Measurements from ENCODE around the gene ALDH3A1.

Gene ALDH3A1

DNA sequence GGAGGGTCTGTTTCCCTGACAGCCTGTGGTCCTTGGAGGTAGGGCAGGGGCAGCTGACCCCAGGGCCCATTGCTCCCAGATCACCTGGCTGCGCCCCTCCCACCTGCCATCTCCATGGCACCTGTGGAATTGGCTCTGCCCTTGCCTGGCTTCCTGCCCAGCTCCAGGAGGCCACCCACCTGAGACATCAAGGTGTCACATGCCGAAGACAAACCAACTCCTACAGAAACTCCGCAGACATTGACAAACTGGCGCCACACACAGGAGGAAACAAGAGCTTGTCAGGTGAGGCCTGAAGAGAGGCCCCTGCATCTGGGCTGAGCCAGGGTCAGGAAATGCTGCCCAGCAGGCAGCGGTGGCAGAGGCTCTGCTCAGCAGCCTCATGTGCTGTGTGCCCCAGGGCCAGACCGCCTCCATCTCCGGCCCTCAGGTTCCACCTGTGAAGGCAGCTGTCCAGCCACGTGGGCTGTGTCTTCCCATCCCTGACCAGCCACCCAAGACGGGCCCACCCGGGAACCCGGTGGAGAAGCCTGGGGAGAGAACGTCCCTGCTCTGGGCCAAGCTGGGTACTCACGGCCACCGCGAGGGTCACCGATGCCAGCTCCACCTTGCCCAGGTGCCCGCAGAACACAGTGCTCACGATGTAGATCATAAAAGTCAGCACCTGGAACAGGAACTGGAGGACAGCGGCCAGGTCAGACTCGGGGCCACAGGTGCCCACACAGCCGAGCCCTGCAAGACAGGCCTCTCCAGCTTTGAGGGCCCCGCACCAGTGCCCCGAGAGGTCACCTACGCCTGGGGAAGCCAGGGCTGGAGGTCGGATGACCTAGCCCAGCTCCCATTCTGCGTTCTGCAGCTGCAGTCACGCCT lies 33.3 kb downstream of the ALDH3A1 start:
- TF ChIP-seq, protein P1, sequence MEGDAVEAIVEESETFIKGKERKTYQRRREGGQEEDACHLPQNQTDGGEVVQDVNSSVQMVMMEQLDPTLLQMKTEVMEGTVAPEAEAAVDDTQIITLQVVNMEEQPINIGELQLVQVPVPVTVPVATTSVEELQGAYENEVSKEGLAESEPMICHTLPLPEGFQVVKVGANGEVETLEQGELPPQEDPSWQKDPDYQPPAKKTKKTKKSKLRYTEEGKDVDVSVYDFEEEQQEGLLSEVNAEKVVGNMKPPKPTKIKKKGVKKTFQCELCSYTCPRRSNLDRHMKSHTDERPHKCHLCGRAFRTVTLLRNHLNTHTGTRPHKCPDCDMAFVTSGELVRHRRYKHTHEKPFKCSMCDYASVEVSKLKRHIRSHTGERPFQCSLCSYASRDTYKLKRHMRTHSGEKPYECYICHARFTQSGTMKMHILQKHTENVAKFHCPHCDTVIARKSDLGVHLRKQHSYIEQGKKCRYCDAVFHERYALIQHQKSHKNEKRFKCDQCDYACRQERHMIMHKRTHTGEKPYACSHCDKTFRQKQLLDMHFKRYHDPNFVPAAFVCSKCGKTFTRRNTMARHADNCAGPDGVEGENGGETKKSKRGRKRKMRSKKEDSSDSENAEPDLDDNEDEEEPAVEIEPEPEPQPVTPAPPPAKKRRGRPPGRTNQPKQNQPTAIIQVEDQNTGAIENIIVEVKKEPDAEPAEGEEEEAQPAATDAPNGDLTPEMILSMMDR (IDR thresholded peaks at IDR 0.05; ENCODE audit: low read depth, low read length) = no peak
- DNase-seq (ENCODE audit: low read depth in 2 of 2) = no peak
- no peak overlapping the region for H3K4me3 ChIP-seq (replicated peaks in 1 of 2; ENCODE audit: low read depth in 2 of 2, low read length in 2 of 2)

DNA sequence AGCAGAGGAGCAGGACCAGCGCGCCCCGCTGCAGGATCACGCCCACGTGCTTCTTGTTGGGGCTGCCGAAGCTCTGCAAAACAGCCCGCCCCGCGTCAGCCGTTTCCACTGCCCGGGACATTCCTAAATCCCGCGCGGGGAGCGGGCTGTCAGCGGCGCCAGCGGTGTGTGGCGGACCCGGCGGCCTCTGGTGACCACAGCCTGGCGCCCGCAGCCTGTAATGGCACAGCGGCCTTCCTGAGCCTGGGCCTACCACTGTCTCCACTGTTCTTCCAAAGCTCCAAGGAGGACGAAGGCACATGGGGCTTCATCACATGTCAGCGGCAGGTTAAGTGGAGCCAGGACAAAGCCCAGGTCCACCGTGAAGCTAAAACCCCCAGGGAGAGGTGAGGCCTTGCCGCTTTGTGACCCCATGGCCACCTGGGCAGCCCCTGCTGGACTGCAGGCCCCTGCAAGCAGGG lies 34.2 kb downstream of the ALDH3A1 start:
- H3K4me3 ChIP-seq (replicated peaks in 1 of 2; ENCODE audit: low read depth in 2 of 2, low read length in 2 of 2) = no peak overlapping the region
- no peak for DNase-seq (ENCODE audit: low read depth in 2 of 2)
- TF ChIP-seq, protein P1 (IDR thresholded peaks at IDR 0.05; ENCODE audit: low read depth, low read length) = no peak

GRCh38 chr17:19713462-19713861 lies 34.6 kb downstream of the ALDH3A1 start:
- TF ChIP-seq, protein P1 (IDR thresholded peaks at IDR 0.05; ENCODE audit: low read depth, low read length) = peak; percentile 31
- H3K4me3 ChIP-seq (replicated peaks in 1 of 2; ENCODE audit: low read depth in 2 of 2, low read length in 2 of 2) = no peak overlapping the region
- DNase-seq (ENCODE audit: low read depth in 2 of 2) = no peak

DNA sequence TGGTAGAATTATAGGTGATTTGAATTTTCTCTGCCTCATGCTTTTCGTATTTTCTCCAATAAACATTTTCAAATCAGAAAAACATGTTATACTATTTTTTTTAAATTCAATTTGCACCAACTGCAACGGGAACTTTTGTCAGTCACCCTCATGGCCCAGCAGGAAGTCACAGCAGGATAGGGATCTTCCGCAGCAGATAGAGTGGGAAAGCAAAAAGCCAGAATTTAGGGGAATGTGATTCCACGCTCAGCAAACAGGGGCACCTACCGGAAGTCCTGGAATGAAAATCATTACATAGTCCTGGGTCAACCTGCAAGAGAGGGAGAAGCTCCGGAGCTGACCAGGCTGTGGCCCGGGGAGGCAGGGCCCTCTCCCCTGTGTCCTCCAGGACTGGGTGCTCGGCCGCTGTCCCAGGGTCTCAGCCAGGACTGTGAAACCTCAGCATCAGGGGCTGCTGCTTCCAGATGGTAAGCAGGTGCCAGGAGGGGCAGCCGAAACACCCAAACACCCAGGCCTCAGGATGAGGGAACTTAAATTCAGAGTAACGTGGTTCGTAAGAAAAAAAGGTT lies 35.6 kb downstream of the ALDH3A1 start:
- TF ChIP-seq, protein P1 (IDR thresholded peaks at IDR 0.05; ENCODE audit: low read depth, low read length) = no peak
- no peak for DNase-seq (ENCODE audit: low read depth in 2 of 2)
- no peak overlapping the region for H3K4me3 ChIP-seq (replicated peaks in 1 of 2; ENCODE audit: low read depth in 2 of 2, low read length in 2 of 2)

DNA sequence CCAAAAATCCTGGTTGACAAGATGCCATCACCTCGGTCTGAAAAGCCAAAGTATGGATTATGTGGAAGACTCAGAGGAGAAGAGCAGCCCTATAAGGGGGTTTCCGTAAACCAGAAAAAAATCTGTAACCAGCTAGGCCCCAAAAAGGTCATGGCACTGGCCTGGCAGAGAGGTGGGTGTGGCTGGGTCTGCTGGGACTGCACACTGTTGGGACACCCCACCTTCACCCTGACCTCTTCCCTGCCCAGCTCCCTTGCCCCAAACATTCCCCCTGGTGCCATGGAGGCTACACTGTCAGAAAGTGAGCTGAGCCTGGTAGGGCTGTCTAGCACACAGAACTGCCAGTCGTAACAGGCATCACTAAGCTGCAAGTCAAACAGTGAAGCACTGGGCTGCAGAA lies 38.3 kb downstream of the ALDH3A1 start:
- DNase-seq (ENCODE audit: low read depth in 2 of 2) = no peak
- TF ChIP-seq, protein P1 (IDR thresholded peaks at IDR 0.05; ENCODE audit: low read depth, low read length) = no peak
- no peak overlapping the region for H3K4me3 ChIP-seq (replicated peaks in 1 of 2; ENCODE audit: low read depth in 2 of 2, low read length in 2 of 2)

GRCh38 chr17:19708431-19709175 lies 39.5 kb downstream of the ALDH3A1 start:
- TF ChIP-seq, protein P1 (IDR thresholded peaks at IDR 0.05; ENCODE audit: low read depth, low read length) = no peak
- no peak overlapping the region for H3K4me3 ChIP-seq (replicated peaks in 1 of 2; ENCODE audit: low read depth in 2 of 2, low read length in 2 of 2)
- no peak for DNase-seq (ENCODE audit: low read depth in 2 of 2)
